ENCODE measurements around the gene PEX5L. TPM values are rescaled to one million over a fixed set of nuclear protein-coding genes. Genes with fewer than 3 reads are reported as not detected.

Gene PEX5L
- total and polyA plus RNA-seq, 2 experiments from 2014 or later = 6.3 to 7.0 TPM

- no peak for ATAC-seq
- Histone ChIP-seq H3F3A (replicated peaks; ENCODE audit: low read depth) (no peaks in the 10 kb centered on the region; the same call in 1 of the 2 replicates), H3K27ac (ENCODE audit: low read depth) (peak overlapping the region; percentile 70; the same call in 1 of the 2 replicates)
Observed at GRCh38 chr3:179769411-179770247, 267.1 kb downstream of the PEX5L start.

GRCh38 chr3:179768080-179768479 lies 268.7 kb downstream of the PEX5L start:
- peaks cover 22% of the 10 kb centered on the region for H3K4me1 ChIP-seq (ENCODE audit: insufficient read depth)
- TF ChIP-seq EZH2 (IDR thresholded peaks at IDR 0.05; ENCODE audit: low read depth, unreplicated experiment) (no peak), ZNF331 (CRISPR knock-in tag; IDR thresholded peaks at IDR 0.05; ENCODE audit: low read depth) (no peak), ZNF114 (CRISPR knock-in tag; IDR thresholded peaks at IDR 0.05) (no peak), CREB1 (CRISPR knock-in tag; IDR thresholded peaks at IDR 0.05; ENCODE audit: low read depth) (no peak)
- TF ChIP-seq, protein P1, sequence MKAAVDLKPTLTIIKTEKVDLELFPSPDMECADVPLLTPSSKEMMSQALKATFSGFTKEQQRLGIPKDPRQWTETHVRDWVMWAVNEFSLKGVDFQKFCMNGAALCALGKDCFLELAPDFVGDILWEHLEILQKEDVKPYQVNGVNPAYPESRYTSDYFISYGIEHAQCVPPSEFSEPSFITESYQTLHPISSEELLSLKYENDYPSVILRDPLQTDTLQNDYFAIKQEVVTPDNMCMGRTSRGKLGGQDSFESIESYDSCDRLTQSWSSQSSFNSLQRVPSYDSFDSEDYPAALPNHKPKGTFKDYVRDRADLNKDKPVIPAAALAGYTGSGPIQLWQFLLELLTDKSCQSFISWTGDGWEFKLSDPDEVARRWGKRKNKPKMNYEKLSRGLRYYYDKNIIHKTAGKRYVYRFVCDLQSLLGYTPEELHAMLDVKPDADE (IDR thresholded peaks at IDR 0.05) = no peak
- TF ChIP-seq, protein P2, sequence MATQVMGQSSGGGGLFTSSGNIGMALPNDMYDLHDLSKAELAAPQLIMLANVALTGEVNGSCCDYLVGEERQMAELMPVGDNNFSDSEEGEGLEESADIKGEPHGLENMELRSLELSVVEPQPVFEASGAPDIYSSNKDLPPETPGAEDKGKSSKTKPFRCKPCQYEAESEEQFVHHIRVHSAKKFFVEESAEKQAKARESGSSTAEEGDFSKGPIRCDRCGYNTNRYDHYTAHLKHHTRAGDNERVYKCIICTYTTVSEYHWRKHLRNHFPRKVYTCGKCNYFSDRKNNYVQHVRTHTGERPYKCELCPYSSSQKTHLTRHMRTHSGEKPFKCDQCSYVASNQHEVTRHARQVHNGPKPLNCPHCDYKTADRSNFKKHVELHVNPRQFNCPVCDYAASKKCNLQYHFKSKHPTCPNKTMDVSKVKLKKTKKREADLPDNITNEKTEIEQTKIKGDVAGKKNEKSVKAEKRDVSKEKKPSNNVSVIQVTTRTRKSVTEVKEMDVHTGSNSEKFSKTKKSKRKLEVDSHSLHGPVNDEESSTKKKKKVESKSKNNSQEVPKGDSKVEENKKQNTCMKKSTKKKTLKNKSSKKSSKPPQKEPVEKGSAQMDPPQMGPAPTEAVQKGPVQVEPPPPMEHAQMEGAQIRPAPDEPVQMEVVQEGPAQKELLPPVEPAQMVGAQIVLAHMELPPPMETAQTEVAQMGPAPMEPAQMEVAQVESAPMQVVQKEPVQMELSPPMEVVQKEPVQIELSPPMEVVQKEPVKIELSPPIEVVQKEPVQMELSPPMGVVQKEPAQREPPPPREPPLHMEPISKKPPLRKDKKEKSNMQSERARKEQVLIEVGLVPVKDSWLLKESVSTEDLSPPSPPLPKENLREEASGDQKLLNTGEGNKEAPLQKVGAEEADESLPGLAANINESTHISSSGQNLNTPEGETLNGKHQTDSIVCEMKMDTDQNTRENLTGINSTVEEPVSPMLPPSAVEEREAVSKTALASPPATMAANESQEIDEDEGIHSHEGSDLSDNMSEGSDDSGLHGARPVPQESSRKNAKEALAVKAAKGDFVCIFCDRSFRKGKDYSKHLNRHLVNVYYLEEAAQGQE (IDR thresholded peaks at IDR 0.05; ENCODE audit: unreplicated experiment) = no peak
- TF ChIP-seq, protein P3, sequence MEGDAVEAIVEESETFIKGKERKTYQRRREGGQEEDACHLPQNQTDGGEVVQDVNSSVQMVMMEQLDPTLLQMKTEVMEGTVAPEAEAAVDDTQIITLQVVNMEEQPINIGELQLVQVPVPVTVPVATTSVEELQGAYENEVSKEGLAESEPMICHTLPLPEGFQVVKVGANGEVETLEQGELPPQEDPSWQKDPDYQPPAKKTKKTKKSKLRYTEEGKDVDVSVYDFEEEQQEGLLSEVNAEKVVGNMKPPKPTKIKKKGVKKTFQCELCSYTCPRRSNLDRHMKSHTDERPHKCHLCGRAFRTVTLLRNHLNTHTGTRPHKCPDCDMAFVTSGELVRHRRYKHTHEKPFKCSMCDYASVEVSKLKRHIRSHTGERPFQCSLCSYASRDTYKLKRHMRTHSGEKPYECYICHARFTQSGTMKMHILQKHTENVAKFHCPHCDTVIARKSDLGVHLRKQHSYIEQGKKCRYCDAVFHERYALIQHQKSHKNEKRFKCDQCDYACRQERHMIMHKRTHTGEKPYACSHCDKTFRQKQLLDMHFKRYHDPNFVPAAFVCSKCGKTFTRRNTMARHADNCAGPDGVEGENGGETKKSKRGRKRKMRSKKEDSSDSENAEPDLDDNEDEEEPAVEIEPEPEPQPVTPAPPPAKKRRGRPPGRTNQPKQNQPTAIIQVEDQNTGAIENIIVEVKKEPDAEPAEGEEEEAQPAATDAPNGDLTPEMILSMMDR (conservative IDR thresholded peaks at IDR 0.05; ENCODE audit: low read depth in 2 of 2) = peak; percentile 93 to 94

More at GRCh38 chr3:179769411-179770247, 267.1 kb downstream of the PEX5L start:
- Histone ChIP-seq H3K36me3 (ENCODE audit: insufficient read depth) (peaks cover 7% of the 10 kb centered on the region), H4K20me1 (replicated peaks; ENCODE audit: insufficient read depth) (no peaks in the 10 kb centered on the region; the same call in 1 of the 2 replicates), H3K4me2 (no peak overlapping the region), H2AFZ (no peak overlapping the region), H3K4me1 (ENCODE audit: insufficient read depth) (peaks cover 22% of the 10 kb centered on the region), H3K4me3 (no peak overlapping the region), H3K79me2 (replicated peaks; ENCODE audit: insufficient read depth) (no peaks in the 10 kb centered on the region), H3K27me3 (ENCODE audit: insufficient read depth) (no peaks in the 10 kb centered on the region), H3K9me2 (ENCODE audit: insufficient read depth) (peaks cover 11% of the 10 kb centered on the region; the same call in 1 of the 2 replicates)
- H3K27ac Mint-ChIP-seq = no peak overlapping the region
- TF ChIP-seq, protein P3 (conservative IDR thresholded peaks at IDR 0.05; ENCODE audit: low read depth in 2 of 2) = no peak
- DNase-seq (ENCODE audit: low spot score) = peak; percentile 30
- no peaks in the 10 kb centered on the region for H3K27me3 Mint-ChIP-seq (ENCODE audit: insufficient read depth, low read depth, poor library complexity)
- peaks cover 50% of the 10 kb centered on the region for H3K36me3 Mint-ChIP-seq (ENCODE audit: low read depth)
- H3K4me3 Mint-ChIP-seq = no peak overlapping the region
- H3K4me1 Mint-ChIP-seq = peaks cover 27% of the 10 kb centered on the region
- H3K9me3 Mint-ChIP-seq = peaks cover 8% of the 10 kb centered on the region

More at GRCh38 chr3:179768080-179768479, 268.7 kb downstream of the PEX5L start:
- ATAC-seq (peak; percentile 82), DNase-seq (ENCODE audit: low spot score) (peak; percentile 82)
- H3K4me1 Mint-ChIP-seq = peaks cover 27% of the 10 kb centered on the region
- no peak overlapping the region; the same call in 1 of the 2 replicates for H3K27ac Mint-ChIP-seq
- Histone ChIP-seq H3K36me3 (ENCODE audit: insufficient read depth) (peaks cover 7% of the 10 kb centered on the region), H3F3A (replicated peaks; ENCODE audit: low read depth) (no peaks in the 10 kb centered on the region; the same call in 1 of the 2 replicates), H2AFZ (no peak overlapping the region), H4K20me1 (replicated peaks; ENCODE audit: insufficient read depth) (peaks cover 2% of the 10 kb centered on the region; the same call in 1 of the 2 replicates), H3K9me2 (ENCODE audit: insufficient read depth) (0 out of 2 replicates have a peak, but pooled peaks cover 6% of the 10 kb centered on the region), H3K27ac (ENCODE audit: low read depth) (no peak overlapping the region), H3K4me2 (no peak overlapping the region), H3K27me3 (ENCODE audit: insufficient read depth) (no peaks in the 10 kb centered on the region), H3K79me2 (replicated peaks; ENCODE audit: insufficient read depth) (no peaks in the 10 kb centered on the region), H3K4me3 (no peak overlapping the region)
- H3K36me3 Mint-ChIP-seq (ENCODE audit: low read depth) = peaks cover 35% of the 10 kb centered on the region
- no peaks in the 10 kb centered on the region for H3K27me3 Mint-ChIP-seq (ENCODE audit: insufficient read depth, low read depth, poor library complexity)
- no peak overlapping the region for H3K4me3 Mint-ChIP-seq
- no peaks in the 10 kb centered on the region for H3K9me3 Mint-ChIP-seq
